ENCODE measurements around the gene NPY2R. TPM values are rescaled to one million over a fixed set of nuclear protein-coding genes. Genes with fewer than 3 reads are reported as not detected.

Gene NPY2R
- total RNA-seq, 1 donor from 2014 or later = not detected

DNA sequence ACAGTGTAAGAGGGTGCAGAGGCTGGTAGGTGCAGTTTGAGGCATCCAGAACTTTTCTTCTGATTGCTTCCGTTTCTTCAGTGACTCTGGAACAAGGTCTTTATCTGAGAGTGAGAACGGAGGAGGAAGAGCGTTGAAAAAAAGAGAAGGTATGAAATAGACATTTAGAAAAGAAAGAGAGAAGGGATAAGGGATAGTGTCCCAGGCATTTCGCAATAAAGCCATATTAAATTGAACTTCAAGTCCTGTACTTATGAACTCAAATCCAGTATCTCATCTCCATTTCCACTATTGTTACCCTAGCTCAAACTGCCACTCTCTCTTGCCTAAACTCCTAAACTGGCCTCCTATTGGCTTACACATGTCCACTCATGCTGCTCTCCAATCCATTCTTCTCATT lies 36.7 kb downstream of the NPY2R start:
- ATAC-seq (no peak), DNase-seq (no peak)
- intact Hi-C loops (cut with micrococcal nuclease) = no loop called here

GRCh38 chr4:155248002-155248896 lies 39.8 kb downstream of the NPY2R start:
- DNase-seq (no peak), ATAC-seq (no peak)
- intact Hi-C loops (cut with micrococcal nuclease) = no loop called here

DNA sequence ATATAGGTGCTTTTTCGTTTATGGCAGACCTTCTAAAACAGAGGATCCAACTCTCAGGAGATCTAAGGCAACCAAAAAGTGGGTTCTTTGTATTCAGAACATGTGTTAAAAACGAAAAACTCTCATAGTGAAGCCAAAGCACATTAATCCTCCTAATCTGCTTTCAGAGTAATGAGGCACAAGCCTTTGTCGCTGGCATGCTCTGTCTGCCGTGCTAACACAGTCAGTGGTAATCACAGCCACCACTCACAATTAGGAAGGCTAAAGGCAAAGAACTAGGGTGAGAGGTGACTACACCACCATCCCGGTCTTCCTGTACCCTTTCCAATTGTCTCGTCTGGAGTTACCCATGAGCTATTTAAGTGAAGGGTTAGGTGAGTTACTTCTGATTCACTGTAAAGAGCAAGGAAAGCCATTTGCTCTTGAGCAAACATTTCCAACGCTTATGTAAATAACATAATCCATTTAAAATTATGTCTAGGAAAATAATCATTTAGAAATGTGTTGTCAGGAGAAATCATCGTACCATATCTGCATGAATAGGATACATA lies 40.7 kb downstream of the NPY2R start:
- intact Hi-C loops (cut with micrococcal nuclease) = no loop called here
- ATAC-seq (no peak), DNase-seq (no peak)

- intact Hi-C loops (cut with micrococcal nuclease) = no loop called here
- DNase-seq (no peak), ATAC-seq (no peak)
Measured at GRCh38 chr4:155252327-155252726, 43.9 kb downstream of the NPY2R start.

DNA sequence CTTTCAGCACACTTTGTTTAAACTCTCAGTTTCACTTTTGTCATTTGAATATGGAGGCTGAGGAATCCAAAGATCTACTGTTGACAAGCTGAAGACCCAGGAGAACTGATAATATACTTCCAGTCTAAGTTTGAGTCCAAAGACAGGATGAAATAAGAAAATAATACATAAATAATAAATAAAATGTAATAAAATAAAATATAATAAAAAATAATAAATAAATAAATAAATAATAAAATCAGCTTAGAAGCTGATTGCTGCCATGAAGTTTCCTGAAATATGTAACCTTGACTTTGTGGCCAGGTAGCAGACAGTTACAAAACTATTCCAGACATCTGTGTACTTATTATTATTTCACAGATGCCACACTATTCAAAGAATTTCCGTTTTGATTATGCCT lies 55.0 kb downstream of the NPY2R start:
- intact Hi-C loops (cut with micrococcal nuclease) = no loop called here
- DNase-seq = no peak
- ATAC-seq = no peak

DNA sequence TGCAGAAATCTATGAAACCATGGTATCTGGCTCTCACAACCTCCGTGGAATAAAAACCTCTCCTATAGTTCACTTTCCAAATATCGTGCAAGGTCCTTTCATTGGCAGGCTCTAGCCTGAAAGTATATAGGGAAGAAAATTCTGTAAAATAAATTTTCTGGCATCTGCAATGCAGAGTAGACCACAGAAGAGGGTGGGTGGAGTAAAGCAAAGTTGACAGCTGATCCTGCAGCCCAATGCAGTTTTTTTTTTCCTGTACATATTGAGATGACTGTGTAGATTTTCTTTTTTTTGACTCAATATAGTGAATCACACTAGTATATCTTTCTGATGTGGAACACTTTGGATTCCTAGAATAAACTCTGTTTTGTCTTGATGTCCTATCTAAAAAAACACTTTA lies 56.7 kb downstream of the NPY2R start:
- DNase-seq = no peak
- intact Hi-C loops (cut with micrococcal nuclease) = no loop called here
- ATAC-seq = no peak

Other genes starting within 250 kb of the NPY2R start
- 9.9 TPM for gene MAP9, start 168.3 kb downstream of the NPY2R start, total RNA-seq